ENCODE data around the gene NME9.

The NME9 gene

GRCh38 chr3:138361561-138361971 lies 31.9 kb upstream of the NME9 start:
- no peak for DNase-seq (ENCODE audit: low read depth)

DNA sequence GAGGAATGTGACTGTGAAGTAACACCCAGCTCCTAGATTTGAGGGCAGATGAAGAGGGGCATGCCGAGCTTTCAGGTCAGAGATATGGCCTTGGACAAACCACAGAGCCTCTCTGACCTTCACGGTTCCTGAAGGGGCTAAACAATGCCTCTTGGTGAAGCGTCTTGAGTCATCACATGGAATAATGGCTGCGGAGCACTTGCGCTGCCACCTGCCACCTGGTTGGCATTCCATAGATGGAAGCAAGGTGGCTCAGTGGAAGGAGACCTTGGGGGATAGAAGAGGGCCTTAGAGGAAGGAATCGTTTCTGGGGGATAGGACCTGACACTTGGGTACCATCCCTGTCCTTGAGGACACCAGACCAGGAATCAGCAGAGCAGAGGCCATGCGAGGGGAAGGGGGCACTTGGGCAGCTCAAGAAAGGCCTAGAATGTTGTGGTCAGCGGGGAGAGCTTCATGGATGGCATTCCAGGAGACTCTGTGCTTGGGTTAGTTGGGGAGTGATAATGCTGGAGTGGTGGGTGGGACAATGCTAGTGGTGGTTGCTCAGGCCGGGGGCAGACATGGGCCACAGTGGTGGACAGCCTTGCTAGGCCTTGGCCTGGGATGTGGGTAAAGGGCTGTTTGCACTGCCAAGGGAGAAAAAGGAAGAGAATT lies 31.3 kb upstream of the NME9 start:
- DNase-seq (ENCODE audit: low read depth) = no peak

DNA sequence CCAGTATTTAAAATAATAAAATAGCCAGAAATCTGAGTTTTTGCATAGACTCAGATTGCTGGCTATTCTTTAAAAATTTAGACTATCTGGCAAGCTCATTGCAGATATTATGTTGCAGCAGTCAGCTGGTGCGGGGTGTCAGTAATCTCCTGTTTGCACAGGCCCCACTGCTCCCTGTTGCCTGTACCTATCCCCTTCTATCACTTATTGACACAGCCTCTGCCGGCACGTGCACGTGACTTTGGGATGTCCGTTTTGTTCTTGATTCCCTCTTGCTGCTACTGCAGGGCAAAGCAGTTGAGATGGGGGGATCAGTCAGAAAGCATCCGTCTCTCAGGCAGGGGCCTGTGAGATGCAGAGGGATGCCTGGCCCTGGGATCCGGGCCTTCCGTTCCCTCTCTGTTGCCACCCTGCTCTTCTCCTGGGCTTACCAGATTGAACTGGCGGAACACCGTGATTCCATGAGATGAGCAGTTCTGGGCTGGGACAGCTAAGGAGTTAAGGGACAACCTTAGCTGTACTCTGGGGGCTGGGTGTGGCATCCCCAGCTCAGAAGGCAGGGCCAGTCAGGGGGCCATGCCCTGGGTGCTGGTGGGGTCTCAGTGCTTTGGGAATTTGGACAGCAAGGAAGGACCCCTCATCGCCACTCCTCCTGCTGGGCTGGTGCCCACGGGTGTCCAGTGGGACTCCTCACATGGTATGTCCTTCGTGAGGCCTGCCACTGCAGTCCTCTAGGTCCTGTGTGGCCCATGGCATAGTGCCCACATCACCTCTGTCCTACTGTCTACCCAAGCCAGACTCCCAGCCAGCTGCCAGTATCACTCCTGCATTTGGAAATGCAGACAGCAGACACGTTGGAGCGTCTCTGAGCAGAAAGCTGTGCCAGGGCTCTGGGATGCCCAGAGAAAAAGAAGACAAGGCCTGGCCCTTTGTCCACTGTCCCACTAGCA lies 30.5 kb upstream of the NME9 start:
- DNase-seq (ENCODE audit: low read depth) = no peak

DNA sequence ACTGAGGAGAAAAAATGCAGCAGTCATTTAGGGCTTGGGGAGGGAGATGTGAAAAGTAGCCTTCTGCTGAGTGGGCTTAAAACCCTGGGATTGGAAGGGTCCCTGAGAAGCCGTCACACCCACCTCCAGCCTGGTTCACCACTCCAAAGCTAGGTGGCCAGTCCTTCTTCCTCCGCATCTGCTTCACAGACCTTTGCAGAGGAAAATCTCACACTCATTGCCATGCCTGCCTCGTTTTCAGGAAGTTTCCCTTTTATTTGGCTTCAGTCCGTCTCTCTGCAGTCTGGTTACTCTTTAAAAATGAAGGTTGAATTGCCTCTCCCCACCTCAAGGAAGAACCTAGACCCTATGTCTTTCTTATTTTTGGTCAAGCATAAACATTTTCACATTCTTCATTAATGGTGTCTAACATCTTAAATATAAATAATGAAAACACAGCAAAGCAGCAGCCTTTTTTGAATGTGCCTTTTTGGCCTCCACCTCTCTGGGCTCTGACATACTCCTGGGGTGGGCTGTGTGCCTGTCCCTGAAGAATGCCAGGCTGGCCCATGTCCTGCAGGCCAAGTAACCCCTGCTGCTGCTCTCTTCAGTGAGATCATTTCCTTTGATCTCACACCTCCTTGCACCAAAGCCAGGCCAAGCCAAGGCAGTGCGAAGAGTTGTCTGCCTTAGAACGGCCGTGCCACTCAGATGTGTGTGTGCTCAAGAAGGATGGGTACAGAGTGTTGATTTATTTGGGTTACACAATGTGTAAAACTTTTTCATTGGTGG lies 29.7 kb upstream of the NME9 start:
- no peak for DNase-seq (ENCODE audit: low read depth)

GRCh38 chr3:138356730-138357405 lies 27.2 kb upstream of the NME9 start:
- no peak for DNase-seq (ENCODE audit: low read depth)

DNA sequence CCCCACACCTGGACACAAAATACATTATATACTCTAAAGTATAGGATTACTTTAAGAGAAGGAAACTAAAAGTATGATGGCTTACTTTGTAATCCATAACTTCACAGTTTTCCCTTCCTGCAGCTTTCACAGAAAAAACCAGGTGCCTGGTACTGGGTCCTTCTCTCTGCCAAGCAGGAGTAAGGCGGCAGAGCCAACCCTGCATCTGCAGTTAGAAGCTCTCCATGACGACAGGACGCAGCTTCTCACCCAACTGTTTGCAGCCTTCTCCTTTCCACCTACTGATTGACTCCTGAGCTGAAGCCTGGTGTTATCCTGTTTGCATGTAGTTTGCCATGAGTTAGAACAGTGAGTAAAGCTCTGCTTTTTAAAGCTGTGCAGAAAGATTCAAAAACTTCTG lies 25.4 kb upstream of the NME9 start:
- DNase-seq (ENCODE audit: low read depth) = no peak

DNA sequence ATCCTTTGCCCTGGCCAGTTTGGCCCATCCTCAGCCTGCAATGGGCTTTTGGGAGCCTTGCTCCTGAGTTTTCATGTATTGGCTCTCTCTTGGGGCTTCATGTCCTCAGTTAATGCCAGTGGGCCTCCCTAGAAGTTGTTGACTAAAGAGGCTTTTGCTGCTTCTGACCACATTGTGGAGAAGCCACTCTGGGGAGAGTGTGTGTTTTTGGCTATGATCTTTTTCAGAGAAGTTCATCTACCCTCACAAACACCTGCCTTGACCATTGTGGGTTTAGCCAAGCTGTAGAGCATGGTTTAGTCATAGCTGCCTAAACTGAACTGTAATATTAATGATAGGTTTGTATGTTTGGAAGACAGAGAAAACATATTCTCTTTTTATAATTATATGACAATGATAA lies 24.7 kb upstream of the NME9 start:
- DNase-seq (ENCODE audit: low read depth) = no peak

- no peak for DNase-seq (ENCODE audit: low read depth)
Measured at GRCh38 chr3:138351916-138352550, 22.4 kb upstream of the NME9 start.

- DNase-seq (ENCODE audit: low read depth) = no peak
Measured at GRCh38 chr3:138351151-138351550, 21.5 kb upstream of the NME9 start.

DNA sequence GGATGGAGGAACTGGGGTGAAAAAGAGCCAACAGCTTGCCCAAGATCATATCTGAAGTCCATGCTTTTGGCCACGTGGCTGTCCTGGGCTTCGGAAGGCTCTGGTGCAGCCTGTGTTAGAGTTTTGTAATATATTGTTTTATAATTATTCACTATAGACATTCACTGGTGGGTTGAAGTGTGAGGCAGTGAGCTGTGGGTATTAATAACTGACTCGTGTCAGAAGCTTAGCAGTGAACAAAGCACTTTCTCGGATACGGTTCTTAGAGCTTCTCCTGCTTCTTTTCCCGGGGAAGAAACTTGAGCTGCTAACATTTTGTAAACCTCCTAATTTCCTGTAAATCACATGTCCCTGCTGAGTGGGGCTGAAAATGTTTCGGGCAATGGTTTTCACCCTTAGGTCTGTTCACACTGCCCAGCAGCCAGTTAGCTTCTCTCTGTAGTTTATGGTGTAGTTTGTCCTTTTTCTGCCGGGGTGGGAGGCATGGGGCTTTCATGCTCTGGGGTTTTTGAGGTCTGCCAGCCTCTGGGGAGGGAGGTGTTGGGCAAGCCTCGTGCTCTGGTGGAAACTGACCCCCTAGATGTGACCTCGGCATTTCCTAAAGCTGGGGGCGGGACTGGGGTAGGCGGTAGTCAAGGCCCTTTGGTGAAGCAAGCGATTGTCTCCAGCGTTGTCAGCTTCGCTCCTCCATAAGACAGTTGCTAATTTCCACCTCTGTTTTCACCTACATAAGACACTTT lies 20.4 kb upstream of the NME9 start:
- DNase-seq (ENCODE audit: low read depth) = no peak

DNA sequence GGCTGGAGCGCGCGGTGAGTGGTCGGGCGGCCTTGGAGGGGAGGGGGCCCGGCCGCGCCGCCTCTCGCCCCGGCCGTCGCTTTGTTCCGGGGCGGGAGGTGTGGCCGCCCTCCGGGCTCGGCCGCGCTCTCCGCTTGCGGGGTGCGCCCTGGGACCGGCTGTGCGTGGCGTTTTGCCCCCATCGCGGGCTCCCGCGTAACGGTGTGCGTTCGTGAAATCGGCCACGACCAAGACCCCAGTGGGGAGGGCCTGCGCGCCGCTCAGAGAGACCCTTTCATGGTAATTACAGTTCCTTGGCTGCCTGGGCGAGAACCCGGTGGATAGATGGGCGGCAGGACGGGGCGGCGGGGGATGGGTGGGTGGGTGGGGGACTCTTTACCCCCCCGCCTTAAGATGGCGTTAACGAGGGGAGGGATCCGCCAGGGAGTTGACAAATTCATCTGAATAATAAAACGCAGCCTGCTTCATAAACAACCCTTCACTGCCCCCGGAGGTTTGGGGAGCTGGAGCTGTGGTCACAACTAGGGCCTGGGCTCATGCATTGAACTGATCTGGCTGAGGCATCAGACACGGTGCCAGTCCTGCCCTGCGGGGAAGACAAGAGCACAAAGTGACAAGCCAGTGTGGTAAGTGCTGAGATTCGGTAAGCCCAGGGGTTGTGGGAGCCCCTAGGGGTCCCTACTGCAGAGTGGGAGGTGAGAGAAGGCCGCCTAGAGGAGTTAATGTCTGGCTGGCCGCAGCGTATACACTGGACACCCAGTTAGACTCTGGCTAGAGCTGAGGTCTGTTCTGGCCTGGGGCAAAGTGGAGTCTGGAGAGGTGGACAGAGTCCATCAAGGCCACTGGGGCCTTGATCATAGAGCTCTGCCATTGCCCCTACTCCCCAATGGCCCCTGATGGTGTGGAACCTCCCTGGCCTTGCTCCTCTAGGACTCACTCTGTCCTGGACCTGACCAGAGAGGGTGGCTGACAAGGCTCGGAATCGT lies 19.4 kb upstream of the NME9 start:
- no peak for DNase-seq (ENCODE audit: low read depth)

DNA sequence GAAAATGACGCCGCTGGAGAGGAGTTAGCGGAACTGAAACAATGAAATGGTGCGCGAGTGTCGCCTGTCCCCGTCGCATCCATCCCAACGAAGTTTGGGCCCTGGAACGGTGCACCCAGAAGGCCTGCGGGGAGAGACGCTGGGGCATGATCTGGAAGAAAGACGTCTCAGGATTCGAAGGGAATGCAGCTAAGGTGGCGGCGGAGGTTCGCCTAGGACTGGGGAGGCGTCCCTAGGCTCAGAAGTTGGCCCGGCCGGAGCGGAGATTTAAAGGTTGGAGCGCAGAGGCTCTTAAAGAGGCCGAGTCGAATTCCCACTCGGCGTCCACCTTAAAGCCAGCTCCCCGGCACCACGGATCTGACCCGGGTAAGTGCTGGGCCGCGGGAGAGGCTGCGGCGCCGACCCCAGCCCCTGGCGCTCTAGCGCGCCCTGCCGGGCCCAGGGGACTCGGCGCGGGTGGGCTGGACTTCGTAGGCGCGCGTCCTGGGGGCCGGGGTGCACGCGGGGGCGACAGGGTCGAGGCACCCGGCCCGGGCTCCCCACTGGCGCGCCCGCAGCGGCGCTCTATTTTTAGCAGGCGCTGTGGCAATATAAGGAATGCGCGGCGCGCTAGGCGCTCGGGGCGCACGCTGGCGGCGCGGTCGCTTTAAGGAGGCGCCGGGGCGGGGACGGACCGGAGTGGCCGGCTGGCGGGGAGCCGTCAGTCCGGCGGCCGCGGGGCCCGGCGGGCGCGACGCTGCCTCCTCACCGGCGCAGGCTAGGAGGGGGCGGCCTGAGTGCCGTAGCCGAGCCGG lies 18.5 kb upstream of the NME9 start, which contains the start of gene MRAS:
Gene MRAS, plus strand, starts transcription at position 620 of the 794 bp plus-strand sequence. CDS start 24,305 bp downstream, outside the sequence.
- peak; percentile 57 for DNase-seq (ENCODE audit: low read depth)

GRCh38 chr3:138344754-138345153 lies 15.1 kb upstream of the NME9 start:
- no peak for DNase-seq (ENCODE audit: low read depth)

GRCh38 chr3:138340511-138340910 lies 10.9 kb upstream of the NME9 start:
- no peak for DNase-seq (ENCODE audit: low read depth)

- DNase-seq (ENCODE audit: low read depth) = no peak
Measured at GRCh38 chr3:138338811-138339210, 9.2 kb upstream of the NME9 start.

DNA sequence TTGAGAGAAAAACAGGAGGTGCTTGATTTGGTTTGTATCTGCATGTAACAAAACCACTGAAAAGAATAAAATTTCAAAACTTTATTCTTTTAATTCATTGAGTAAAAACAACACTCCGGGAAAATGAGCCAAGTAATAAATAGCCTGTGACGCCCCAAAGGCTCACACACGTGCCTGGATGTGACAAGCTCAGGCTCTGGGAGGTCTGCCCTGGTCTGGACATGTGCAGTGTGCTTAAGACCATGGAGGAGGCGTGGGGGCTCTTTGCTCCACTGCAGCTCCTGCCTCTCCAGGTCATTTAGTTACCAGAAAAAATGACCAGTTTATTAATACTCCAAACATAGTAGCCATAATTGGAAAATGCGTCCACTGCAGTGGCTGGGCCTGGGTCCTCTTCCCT lies 8.6 kb upstream of the NME9 start:
- DNase-seq (ENCODE audit: low read depth) = no peak

GRCh38 chr3:138336454-138336999 lies 6.9 kb upstream of the NME9 start:
- DNase-seq (ENCODE audit: low read depth) = no peak

GRCh38 chr3:138334608-138335007 lies 5.0 kb upstream of the NME9 start:
- no peak for DNase-seq (ENCODE audit: low read depth)

Measured in HS-27A (cell line).